GM18861 (cell line): ENCODE data around the gene PTPRM.
"Not testable (repeated sequence)": the region's sequence is repeated elsewhere in the genome, so short reads cannot be mapped to it uniquely, and the experiment has no call there.

Source experiments
- ATAC-seq: cut with Tn5 transposase; IDR thresholded peaks from one replicate; pipeline ENCODE4 v1.9.1; 2021; ENCODE audit not compliant: unreplicated experiment

Gene PTPRM

GRCh38 chr18:8034674-8035073 is 467.6 kb downstream of the PTPRM start:
- ATAC-seq, result no peak

GRCh38 chr18:8036551-8036950 is 469.4 kb downstream of the PTPRM start:
- ATAC-seq, result no peak

- ATAC-seq, result no peak
Observed at GRCh38 chr18:8037296-8037695, 470.2 kb downstream of the PTPRM start.

GRCh38 chr18:8040021-8040420 is 472.9 kb downstream of the PTPRM start:
- no peak for ATAC-seq

GRCh38 chr18:8041526-8042111 is 474.5 kb downstream of the PTPRM start:
- ATAC-seq, result no peak

GRCh38 chr18:8044004-8044403 is 476.9 kb downstream of the PTPRM start:
- ATAC-seq, result no peak

- ATAC-seq, result no peak
Observed at GRCh38 chr18:8045160-8045883, 478.2 kb downstream of the PTPRM start.

GRCh38 chr18:8045884-8046281 is 478.8 kb downstream of the PTPRM start:
- no peak for ATAC-seq

- ATAC-seq, result no peak
Observed at GRCh38 chr18:8046441-8046840, 479.3 kb downstream of the PTPRM start.

GRCh38 chr18:8049147-8049546 is 482.0 kb downstream of the PTPRM start:
- ATAC-seq, result no peak

- ATAC-seq, result no peak
Observed at GRCh38 chr18:8050616-8051329, 483.7 kb downstream of the PTPRM start.

- no peak for ATAC-seq
Observed at GRCh38 chr18:8051453-8051852, 484.3 kb downstream of the PTPRM start.

- no peak for ATAC-seq
Observed at GRCh38 chr18:8052237-8052701, 485.2 kb downstream of the PTPRM start.

- no peak for ATAC-seq
Observed at GRCh38 chr18:8056723-8057122, 489.6 kb downstream of the PTPRM start.

- ATAC-seq, result not testable (repeated sequence)
Observed at GRCh38 chr18:8063152-8063551, 496.0 kb downstream of the PTPRM start.

- no peak for ATAC-seq
Observed at GRCh38 chr18:8063733-8064132, 496.6 kb downstream of the PTPRM start.

- ATAC-seq, result no peak
Observed at GRCh38 chr18:8065284-8065683, 498.2 kb downstream of the PTPRM start.

- ATAC-seq, result no peak
Observed at GRCh38 chr18:8065773-8066172, 498.7 kb downstream of the PTPRM start.

- ATAC-seq, result no peak
Observed at GRCh38 chr18:8069708-8070107, 502.6 kb downstream of the PTPRM start.

GRCh38 chr18:8073167-8073566 is 506.1 kb downstream of the PTPRM start:
- no peak for ATAC-seq

GRCh38 chr18:8080092-8080491 is 513.0 kb downstream of the PTPRM start:
- ATAC-seq, result no peak

GRCh38 chr18:8081267-8081666 is 514.2 kb downstream of the PTPRM start:
- ATAC-seq, result no peak
